Stimulated activated CD8-positive, alpha-beta memory T cell treated with anti-CD3 and anti-CD28 coated beads, Interleukin-7, amount 100 ng/mL, for 48 hours (primary cell): Measurements from ENCODE around the gene SESTD1.

ENCODE experiments used
- DNase-seq, 2 donors: peaks; one replicate each; pipeline ENCODE4 v3.0.0-alpha.2; 2020; ENCODE audit warnings: low read depth in 1 of 2; ENCODE audit errors: extremely low read depth in 1 of 2

SESTD1 gene

GRCh38 chr2:179193759-179194394, 70.8 kb downstream of the SESTD1 start:
- DNase-seq, result no peak

DNA sequence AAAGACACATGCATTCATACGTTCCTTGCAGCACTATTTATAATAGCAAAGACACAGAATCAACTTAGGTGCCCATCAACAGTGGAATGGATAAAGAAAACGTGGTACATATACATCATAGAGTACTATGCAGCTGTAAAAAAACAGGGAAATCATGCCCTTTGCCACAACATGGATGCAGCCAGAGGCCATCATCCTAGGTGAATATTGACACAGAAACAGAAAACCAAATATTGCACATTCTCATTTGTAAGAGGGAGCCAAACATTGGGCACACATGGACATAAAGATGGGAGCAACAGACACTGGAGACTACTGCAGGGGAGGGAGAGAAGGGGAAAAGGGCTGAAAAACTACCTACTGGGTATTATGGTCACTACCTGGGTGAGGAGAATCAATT, 73.5 kb downstream of the SESTD1 start:
- no peak for DNase-seq

GRCh38 chr2:179186126-179186525, 78.5 kb downstream of the SESTD1 start:
- DNase-seq, result no peak

GRCh38 chr2:179184610-179185009, 80.0 kb downstream of the SESTD1 start:
- no peak for DNase-seq

GRCh38 chr2:179181002-179181401, 83.6 kb downstream of the SESTD1 start:
- no peak for DNase-seq

DNA sequence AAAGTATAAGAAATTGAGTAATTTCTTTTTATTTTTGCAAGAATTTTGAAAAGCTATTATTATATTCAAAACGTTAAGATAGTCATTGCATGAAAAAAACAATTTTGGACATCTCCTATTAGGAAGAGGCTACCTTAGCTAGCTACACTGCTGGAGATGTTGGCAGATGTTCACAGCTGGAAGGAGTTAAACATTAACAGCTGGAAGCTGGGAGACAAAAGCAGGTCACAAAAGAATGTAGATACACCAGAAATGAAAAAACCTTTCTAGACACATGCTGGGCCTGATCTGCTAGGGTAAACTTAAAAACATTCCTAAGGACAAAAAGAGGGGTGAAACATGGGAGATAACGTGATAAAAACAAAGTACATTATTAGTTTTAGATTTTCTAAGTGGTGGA, 84.4 kb downstream of the SESTD1 start:
- DNase-seq, result no peak

- DNase-seq, result no peak
These were observed 84.9 kb downstream of the SESTD1 start for GRCh38 chr2:179179719-179180118.

DNA sequence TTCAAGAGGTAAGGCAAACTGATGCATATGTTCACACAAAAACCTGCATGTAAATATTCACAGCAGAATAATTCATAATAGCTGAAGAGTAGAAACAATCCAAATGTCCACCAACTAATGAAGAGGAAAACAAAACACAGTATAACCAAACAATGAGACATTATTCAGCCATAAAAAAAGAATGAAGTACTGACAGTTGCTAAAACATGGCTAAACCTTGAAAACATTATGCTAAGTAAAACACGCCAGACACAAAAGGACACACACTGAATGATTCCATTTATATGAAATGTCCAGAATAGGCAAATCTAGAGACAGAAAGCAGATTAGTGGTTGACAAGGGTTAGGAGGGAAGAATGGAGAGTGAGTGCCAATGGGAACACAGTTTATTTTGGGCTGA, 86.9 kb downstream of the SESTD1 start:
- DNase-seq, result no peak

- DNase-seq, result no peak
These were observed 90.4 kb downstream of the SESTD1 start for GRCh38 chr2:179174240-179174639.

- DNase-seq, result no peak
These were observed 91.7 kb downstream of the SESTD1 start for GRCh38 chr2:179172894-179173293.

GRCh38 chr2:179171371-179171770, 93.3 kb downstream of the SESTD1 start:
- no peak for DNase-seq

- no peak for DNase-seq
These were observed 93.7 kb downstream of the SESTD1 start for GRCh38 chr2:179170901-179171300.

- no peak for DNase-seq
These were observed 99.2 kb downstream of the SESTD1 start for GRCh38 chr2:179165356-179166000.

- DNase-seq, result no peak
These were observed 123.4 kb downstream of the SESTD1 start for GRCh38 chr2:179141206-179141605.

DNA sequence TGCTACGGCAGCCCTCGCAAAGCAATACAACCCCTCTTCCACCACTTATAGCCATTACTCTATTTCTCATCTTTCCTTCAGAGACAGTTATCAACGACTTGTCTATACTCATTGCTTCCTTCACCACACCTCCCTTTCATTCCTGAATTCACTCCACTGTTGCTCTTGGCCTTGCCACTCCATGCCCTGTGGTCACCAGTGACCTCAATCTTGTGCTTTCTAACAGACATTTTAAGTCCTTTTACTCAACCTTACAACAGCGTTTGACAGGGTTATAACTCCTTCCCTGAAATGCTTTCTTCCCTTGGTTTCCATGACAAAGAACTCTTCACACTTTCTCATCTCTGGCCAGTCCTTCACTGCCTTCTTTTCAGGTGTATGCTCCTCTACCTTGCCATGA, 124.1 kb downstream of the SESTD1 start:
- DNase-seq, result peak in 1 of 2 donors; percentile 4

DNA sequence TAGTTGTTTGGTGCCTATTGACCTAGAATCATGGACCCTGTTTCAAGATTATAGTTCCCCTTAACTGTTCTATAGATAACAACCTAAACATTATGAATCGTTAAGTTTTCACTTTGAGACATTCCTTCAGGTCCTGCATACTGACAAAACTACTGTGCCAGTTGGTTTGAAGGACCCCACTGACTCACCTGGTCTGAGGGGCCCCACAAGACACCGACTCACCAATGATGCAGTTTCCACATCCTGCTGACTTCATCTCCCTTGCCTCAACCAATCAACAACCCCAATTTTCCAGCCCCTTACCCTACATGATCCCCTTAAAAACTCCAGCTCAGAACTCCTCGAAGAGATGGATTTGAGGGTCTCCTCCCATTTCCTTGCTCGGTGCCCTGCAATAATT, 125.1 kb downstream of the SESTD1 start:
- DNase-seq, result peak in 1 of 2 donors; percentile 37

- no peak for DNase-seq
These were observed 127.4 kb downstream of the SESTD1 start for GRCh38 chr2:179137200-179137759.

- DNase-seq, result no peak
These were observed 131.6 kb downstream of the SESTD1 start for GRCh38 chr2:179133016-179133415.

DNA sequence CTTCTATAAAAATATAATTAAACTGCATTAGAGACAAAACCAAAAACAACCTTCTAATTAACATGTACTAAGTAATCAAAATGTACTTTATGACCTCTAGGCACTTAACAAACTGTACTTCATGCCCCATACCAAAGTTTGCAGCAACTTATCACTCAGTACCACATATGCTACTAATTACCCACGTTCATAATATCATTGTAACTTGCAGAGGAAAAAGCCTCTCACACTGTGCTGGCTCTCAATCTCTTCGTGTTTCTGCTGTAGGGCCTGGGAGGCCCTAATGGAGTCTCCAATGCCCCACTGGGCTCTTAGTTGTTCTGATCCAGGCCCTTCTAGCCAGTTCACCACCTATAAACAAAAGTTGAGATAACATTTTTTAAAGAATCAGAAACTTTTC, 132.6 kb downstream of the SESTD1 start:
- no peak for DNase-seq

GRCh38 chr2:179130560-179130959, 134.1 kb downstream of the SESTD1 start:
- no peak for DNase-seq

GRCh38 chr2:179129574-179130238, 134.9 kb downstream of the SESTD1 start:
- DNase-seq, result no peak

- no peak for DNase-seq
These were observed 139.2 kb downstream of the SESTD1 start for GRCh38 chr2:179125404-179125803.
